SK-N-SH (cell line): ENCODE results near the gene PCDHGA1.

Experiments used
- CHD2 ChIP-seq: fragments of 150-350 bp; IDR thresholded peaks from 2 replicates; pipeline ENCODE4 v1.6.1; 2018; ENCODE audit warnings: low read length; ENCODE audit not compliant: partially characterized antibody
- CTCF ChIP-seq: fragments of 200-600 bp; sonication (generic); IDR thresholded peaks from 2 replicates; pipeline ENCODE4 v1.6.1; 2017; ENCODE audit warnings: antibody characterized with exemption, mild to moderate bottlenecking, moderate library complexity
- EZH2phosphoT487 ChIP-seq: fragments of 200-600 bp; sonication (generic); IDR thresholded peaks from 2 replicates; pipeline ENCODE4 v1.6.1; 2017; ENCODE audit warnings: low read depth, mixed run types, mild to moderate bottlenecking, antibody characterized with exemption, moderate library complexity, borderline replicate concordance
- FOXJ3 ChIP-seq: sonication (generic); formaldehyde crosslinking; IDR thresholded peaks from 2 replicates; pipeline ENCODE4 v1.5.1; 2020; ENCODE audit warnings: mild to moderate bottlenecking, missing genetic modification reagents
- RCOR1 ChIP-seq: fragments of 150-350 bp; IDR thresholded peaks from 2 replicates; pipeline ENCODE4 v1.6.1; 2017; ENCODE audit warnings: antibody characterized with exemption, low read length
- RXRA ChIP-seq: IDR thresholded peaks from 2 replicates; pipeline ENCODE4 v1.4.0; 2012; ENCODE audit warnings: low read depth, mild to moderate bottlenecking, borderline replicate concordance

GRCh38 chr5:141484641-141485311, 154.5 kb downstream of the PCDHGA1 start, which contains the start of gene PCDHGC4:
- TF ChIP-seq RXRA (no peak), CTCF (no peak), CHD2 (no peak), EZH2phosphoT487 (no peak), RCOR1 (no peak), FOXJ3 (CRISPR knock-in tag) (no peak)
